Activated CD4-positive, alpha-beta T cell treated with anti-CD3 and anti-CD28 coated beads for 48 hours (primary cell): ENCODE results near the gene PPM1B.
"Not testable (repeated sequence)": the region's sequence is repeated elsewhere in the genome, so short reads cannot be mapped to it uniquely, and the experiment has no call there.

ENCODE experiments used
- DNase-seq: peaks from one replicate; pipeline ENCODE4 v3.0.0-alpha.2; 2020

Gene PPM1B

GRCh38 chr2:44203542-44203941 lies 34.9 kb downstream of the PPM1B start:
- no peak for DNase-seq

GRCh38 chr2:44205169-44205568 lies 36.5 kb downstream of the PPM1B start:
- no peak for DNase-seq

DNA sequence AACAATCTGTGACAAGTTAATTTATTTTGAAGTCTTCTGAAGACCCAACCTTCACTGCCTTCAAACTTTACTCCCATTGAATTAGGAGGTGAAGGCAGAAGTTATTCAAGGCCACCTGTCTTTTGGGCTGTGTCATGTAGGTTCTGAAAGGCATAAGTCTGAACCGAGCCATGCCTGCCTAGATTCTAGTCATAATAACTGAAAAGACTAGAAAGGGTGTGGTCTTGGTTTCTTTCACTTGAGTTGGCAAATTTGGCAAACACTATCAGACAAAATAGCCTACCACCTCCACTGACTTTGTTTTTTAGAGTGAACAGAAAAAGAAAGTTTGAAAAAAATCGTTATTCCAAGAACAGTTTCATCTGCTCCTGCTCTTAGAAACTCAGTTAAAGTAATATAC lies 38.4 kb downstream of the PPM1B start:
- DNase-seq: no peak

DNA sequence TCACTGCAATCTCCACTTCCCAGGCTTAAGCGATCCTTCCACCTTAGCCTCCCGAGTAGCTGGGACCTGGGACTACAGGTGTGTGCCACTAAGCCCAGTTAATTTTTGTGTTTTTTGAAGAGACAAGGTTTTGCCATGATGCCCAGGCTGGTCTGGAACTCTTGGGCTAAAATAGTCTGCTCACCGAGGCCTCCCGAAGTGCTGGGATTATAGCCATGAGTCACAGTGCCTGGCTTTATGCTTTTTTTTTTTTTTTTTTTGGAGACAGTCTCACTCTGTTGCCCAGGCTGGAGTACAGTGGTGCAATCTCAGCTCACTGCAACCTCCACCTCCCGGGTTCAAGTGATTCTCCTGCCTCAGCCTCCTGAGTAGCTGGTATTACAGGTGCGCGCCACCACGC lies 39.0 kb downstream of the PPM1B start:
- not testable (repeated sequence) for DNase-seq

GRCh38 chr2:44210362-44210761 lies 41.7 kb downstream of the PPM1B start:
- DNase-seq: no peak

DNA sequence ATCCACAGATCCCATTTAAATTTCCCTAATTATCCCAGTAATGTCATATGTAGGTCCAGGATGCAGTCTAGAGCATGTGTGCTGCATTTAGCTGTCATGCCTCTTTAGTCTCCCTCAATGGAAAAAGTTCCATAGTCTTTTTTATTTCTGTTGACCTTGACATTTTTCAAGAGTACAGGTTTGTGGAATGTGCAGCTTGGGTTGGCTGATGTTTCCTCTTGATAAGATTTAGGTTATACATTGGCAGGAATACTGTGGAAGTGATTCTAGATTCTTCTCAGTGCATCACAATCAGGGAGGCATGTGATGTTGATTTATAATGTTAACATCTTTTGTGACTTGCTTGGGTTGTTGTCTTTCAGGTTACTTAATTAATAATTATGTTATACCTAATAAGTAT lies 42.5 kb downstream of the PPM1B start:
- DNase-seq: no peak

DNA sequence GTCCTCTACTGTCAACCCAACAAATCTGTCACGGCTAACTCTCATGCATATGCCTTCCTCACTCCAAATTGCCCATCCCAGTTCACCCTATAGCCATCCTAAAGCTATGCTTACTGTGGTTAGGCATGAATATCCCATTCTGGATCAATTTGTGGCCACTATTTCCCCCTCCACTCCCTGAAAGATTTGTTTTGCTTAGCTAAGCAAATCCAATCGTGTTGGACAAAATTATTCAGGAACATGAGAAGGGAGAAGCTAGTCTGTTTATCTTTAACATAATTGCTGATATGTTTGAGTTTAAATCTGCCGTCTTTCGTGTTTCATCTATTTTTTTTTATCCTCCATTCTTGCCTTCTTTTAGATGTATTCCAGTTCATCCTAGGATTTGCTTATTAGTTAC lies 43.6 kb downstream of the PPM1B start:
- no peak for DNase-seq

GRCh38 chr2:44215827-44216226 lies 47.2 kb downstream of the PPM1B start:
- DNase-seq: no peak

DNA sequence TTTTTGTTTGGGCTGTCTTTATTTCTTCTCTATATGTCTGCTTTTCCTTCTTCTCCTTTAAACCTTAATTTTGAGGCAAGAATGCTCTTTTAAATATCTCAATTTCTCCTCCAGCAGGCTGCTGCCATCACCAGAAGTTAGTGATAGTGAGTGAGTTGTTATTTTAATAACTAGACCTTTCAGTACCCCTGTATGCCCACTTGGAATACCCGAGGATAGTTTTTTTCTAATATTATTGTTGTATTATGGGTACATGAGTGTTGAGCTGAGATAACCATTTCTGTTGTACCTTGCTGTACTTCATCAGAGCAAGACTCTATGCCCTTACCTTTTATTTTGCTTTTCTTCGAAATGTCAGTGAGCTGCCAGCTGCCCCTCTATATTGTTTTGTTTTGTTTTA lies 50.1 kb downstream of the PPM1B start:
- DNase-seq: no peak

DNA sequence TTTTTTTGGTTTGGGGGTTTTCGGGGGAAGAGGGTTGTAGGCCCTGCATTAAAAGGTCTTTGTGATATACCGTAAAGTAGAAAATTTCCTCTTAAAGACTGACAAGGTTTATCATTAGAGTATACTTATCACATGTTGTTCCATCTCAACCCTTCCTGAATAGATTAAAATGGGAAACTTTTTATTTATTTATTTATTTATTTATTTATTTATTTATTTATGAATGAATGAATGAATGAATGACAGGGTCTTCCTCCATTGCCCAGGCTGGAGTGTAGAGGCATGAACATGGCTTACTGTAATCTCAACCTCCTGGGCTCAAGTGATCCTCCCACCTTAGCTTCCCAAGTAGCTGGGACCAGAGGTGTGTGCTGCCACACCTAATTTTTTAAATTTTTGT lies 58.1 kb downstream of the PPM1B start:
- DNase-seq: no peak

DNA sequence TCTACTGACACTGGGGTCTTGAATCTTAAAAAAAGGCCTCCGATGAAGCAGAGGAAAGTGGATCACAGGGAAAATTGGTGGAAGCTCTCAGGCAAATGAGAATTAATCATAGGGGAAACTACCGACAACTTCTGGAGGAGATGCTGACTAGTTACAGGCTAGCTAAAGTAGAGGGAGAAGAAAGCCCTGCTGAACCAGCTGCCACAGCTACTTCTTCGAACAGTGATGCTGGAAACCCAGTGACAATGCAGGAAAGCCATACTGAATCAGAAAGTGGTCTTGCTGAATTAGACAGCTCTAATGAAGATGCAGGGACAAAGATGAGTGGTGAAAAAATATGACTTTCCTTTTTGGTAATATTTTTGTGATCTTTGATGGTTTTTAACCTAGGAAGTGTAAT lies 61.7 kb downstream of the PPM1B start:
- no peak for DNase-seq

DNA sequence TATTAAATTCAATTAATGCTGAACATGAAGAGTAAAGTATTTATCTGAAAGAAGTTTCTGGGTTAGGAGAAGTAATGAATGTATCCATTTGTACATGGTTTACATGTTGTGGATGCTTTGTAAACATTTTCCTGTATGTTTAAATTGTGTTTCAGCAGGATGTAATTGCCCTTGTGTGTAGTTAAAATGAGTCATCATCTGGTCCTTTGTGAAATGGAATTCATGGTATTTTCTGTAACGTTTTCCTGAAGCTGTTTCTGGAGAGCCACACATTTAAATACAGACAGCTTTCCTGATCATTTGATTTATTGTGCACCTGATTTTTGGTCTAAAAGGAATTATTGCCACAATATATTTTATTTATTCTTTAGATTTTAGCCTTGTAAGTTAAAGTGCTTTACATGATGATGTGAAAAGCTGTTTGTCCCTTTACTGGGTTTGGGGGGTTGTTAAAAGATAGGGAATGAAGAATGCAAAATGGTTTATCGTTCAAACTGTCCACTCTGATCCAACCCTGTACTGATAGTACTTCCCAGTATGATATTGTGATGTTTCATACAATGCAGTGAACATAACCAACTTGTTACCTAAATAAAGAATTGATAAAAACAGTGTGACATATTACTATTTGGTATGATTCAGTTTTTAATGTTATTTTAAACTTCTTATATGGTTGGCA lies 64.9 kb downstream of the PPM1B start:
- no peak for DNase-seq

DNA sequence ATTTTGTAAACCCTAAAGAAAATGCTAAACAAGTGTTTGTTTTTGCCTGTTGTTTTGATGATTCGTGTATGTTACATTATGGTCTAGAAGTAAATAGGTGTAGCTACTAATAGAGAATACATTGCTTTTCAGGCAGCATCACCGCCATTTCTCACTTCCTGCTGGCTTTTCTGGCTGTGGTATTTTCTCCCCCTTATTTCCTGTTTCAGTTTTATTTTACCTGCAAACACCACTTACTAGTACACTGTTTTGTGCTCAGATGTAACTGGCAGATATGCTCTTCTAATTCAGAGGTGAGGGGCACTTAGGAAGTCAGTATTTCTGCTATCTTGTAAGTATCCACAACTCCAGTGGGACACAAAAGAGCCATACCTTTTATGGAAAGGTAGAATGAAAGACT lies 68.5 kb downstream of the PPM1B start:
- DNase-seq: peak; percentile 17

- DNase-seq: no peak
Measured at GRCh38 chr2:44242904-44243303, 74.2 kb downstream of the PPM1B start.

- DNase-seq: peak; percentile 60
Measured at GRCh38 chr2:44244135-44244871, 75.6 kb downstream of the PPM1B start.

GRCh38 chr2:44245083-44245861 lies 76.6 kb downstream of the PPM1B start:
- no peak for DNase-seq

- no peak for DNase-seq
Measured at GRCh38 chr2:44246436-44246835, 77.8 kb downstream of the PPM1B start.

DNA sequence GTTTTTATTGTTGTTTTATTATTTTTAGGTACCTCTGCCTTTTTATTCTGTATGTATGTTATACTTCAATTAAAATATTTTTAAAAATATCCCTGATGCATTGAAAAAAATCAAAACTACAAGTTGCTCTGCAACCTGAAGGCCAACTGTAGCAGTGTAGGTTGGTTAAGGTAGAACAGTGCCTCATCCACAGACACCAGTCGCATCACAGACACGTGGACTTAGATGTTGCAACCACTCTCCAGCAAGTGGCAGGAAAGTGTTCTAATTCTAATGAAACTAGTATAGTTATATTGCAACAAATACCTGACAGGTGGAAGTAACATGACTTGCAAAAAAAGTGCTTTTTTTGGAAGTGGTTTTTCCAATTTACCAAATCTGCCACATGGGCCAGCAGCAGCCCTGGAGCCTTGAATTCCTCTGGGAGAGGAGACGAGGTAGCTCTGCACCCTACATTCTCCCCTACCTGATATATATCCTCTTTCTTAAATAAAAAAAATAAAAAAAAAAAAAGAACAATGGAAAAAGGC lies 78.2 kb downstream of the PPM1B start:
- DNase-seq: no peak

GRCh38 chr2:44247924-44248323 lies 79.2 kb downstream of the PPM1B start:
- DNase-seq: no peak

DNA sequence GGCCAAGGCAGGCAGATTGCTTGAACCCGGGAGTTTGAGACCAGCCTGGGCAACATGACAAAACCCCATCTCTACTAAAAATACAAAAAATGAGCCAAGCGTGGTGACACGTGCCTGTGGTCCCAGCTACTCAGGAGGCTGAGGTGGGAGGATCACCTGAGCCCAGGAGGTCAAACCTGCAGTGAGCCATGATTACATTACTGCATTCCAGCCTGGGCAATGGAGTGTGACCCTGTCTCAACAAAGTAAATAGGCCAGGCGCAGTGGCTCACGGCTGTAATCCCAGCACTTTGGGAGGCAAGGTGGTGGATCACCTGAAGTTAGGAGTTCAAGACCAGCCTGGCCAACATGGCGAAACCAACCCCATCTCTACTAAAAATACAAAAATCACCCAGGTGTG lies 80.6 kb downstream of the PPM1B start:
- not testable (repeated sequence) for DNase-seq

GRCh38 chr2:44250376-44250775 lies 81.7 kb downstream of the PPM1B start:
- DNase-seq: no peak

- no peak for DNase-seq
Measured at GRCh38 chr2:44254023-44254422, 85.3 kb downstream of the PPM1B start.

GRCh38 chr2:44255704-44256103 lies 87.0 kb downstream of the PPM1B start:
- DNase-seq: not testable (repeated sequence)

- not testable (repeated sequence) for DNase-seq
Measured at GRCh38 chr2:44257802-44258201, 89.1 kb downstream of the PPM1B start.
